ENCODE results near the gene DLEC1.

DLEC1 gene

DNA sequence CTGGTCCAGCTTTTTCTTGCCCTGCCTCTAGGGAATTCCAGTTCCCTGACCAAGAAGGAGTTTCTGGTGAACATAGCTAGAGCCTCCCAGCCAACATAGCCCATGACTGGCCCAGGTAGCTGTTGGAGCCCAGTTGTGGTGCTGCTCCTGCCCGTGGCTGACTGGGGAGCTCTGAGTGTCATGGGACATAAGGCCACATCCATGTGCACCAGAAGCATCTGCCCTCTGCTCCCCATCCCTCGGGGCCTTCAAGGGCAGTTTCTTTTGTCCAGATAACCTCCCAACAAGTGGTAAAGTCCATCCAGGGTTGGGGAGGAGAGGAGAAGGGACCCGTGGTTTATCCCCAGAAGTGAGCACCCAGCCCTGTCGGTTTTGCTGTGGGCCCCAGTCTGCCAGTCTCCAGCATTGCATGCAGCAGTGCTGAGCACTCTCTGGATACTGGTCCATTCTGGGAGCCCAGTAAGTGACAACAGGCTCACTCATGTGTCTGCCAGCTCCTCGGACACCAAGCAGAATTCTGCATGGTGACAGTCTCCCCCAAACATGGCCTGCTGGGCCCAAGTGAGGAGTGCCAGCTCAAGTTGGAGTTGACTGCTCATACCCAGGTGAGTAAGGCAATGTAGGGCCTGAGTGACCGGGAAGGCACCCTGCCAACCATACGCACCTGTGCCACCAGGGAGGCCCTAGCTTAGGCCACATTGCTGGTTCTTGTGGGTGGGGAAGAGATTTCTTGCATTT is 69.1 kb downstream of the DLEC1 start:
- H3K4me1 ChIP-seq (ENCODE audit: control insufficient read depth in 2 of 2, insufficient read depth in 2 of 2, low read length in 2 of 2), result no peaks in the 10 kb centered on the region
- H3K27me3 ChIP-seq (ENCODE audit: control insufficient read depth in 2 of 2, insufficient read depth in 2 of 2, low read length in 2 of 2), result no peaks in the 10 kb centered on the region
- H3K9me3 ChIP-seq (ENCODE audit: control insufficient read depth in 2 of 2, low read length in 2 of 2), result no peaks in the 10 kb centered on the region
- no peak overlapping the region for H3K27ac ChIP-seq (ENCODE audit: low read depth in 2 of 2, low read length in 2 of 2)
- no peaks in the 10 kb centered on the region for H3K36me3 ChIP-seq (ENCODE audit: control insufficient read depth in 2 of 2, insufficient read depth in 2 of 2, low read length in 2 of 2)
- H3K9ac ChIP-seq (ENCODE audit: low read depth in 1 of 2, low read length in 2 of 2), result no peak overlapping the region
- H3K4me3 ChIP-seq (ENCODE audit: low read length in 2 of 2), result no peak overlapping the region

DNA sequence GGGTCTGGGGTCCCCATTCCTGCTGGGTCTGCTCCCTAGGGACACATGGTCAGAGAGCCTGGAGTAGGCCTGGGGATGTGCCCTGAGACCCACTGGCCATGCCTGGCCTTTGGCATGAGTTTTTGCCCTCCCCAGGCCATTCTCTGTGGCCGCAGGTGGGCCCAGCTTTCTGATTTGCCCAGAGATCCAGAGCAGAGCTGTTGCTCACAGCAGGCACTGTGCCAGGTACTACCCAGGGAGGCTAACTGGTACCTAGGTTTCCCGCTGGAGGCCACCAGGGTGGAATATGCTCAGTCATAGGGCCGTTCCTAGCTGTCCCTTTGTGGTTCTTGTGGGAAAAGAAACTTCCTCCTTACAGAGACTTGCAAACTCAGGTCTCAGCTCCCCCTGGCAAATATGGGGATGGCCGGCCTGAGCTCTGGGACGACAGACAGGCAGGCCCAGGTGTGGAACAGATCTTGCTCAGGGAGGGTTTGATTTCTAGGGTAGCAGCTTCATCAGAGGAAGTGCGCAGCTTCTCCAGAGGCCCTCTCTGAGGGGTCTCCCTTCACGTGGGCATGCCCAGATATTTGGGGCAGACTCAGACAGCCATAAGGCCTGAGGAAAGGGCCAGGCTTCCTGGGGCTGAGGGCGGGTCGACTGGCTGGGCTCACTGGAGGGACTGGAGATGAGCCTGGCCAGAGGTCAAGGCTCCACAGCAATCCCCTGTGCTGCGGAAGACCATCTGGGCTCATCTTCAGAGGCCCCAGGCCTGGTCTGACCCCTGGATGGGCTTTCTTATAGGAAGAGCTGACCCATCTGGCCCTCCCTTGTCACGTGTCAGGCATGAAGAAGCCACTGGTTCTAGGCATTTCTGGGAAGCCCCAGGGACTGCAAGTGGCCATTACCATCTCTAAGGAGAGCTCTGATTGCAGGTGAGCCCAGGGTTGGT is 69.9 kb downstream of the DLEC1 start:
- H3K4me3 ChIP-seq (ENCODE audit: low read length in 2 of 2), result no peak overlapping the region
- H3K9me3 ChIP-seq (ENCODE audit: control insufficient read depth in 2 of 2, low read length in 2 of 2), result no peaks in the 10 kb centered on the region
- no peak overlapping the region for H3K27ac ChIP-seq (ENCODE audit: low read depth in 2 of 2, low read length in 2 of 2)
- no peaks in the 10 kb centered on the region for H3K36me3 ChIP-seq (ENCODE audit: control insufficient read depth in 2 of 2, insufficient read depth in 2 of 2, low read length in 2 of 2)
- H3K4me1 ChIP-seq (ENCODE audit: control insufficient read depth in 2 of 2, insufficient read depth in 2 of 2, low read length in 2 of 2), result no peaks in the 10 kb centered on the region
- H3K27me3 ChIP-seq (ENCODE audit: control insufficient read depth in 2 of 2, insufficient read depth in 2 of 2, low read length in 2 of 2), result no peaks in the 10 kb centered on the region
- H3K9ac ChIP-seq (ENCODE audit: low read depth in 1 of 2, low read length in 2 of 2), result no peak overlapping the region

DNA sequence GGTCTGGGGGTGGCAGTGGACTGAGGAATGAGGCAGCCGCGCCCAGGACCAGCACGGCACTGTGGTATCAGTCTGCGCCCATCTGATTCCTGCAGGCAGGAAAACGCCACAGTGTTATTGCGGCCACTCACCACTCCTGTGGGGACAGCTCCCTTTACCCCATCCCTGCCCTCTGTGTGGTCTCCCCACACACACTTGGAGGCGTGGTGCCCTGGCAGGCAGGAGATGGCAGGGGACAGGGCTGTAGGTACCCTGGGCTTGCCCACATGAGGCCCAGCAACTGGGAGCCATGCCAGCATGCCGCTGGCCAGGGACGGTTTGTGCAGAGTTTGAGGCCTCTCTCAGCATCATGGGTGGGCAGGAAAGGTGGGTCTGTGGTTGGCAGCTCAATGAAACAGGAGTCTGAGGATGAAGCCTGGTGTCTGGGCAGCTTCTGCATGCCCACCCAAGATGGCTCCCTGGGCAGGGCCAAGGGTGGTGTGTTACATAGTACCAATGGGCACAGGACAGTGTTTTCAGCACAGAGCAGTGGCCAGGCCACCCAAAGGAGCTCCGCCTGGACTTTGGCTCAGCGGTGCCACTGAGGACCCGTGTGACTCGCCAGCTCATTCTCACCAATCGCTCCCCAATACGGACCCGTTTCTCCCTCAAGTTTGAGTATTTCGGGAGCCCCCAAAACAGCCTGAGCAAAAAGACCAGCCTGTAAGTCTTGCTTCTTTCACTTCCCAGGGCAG is 70.7 kb downstream of the DLEC1 start:
- H3K27me3 ChIP-seq (ENCODE audit: control insufficient read depth in 2 of 2, insufficient read depth in 2 of 2, low read length in 2 of 2), result no peaks in the 10 kb centered on the region
- no peak overlapping the region for H3K4me3 ChIP-seq (ENCODE audit: low read length in 2 of 2)
- no peak overlapping the region for H3K27ac ChIP-seq (ENCODE audit: low read depth in 2 of 2, low read length in 2 of 2)
- no peak overlapping the region for H3K9ac ChIP-seq (ENCODE audit: low read depth in 1 of 2, low read length in 2 of 2)
- no peaks in the 10 kb centered on the region for H3K36me3 ChIP-seq (ENCODE audit: control insufficient read depth in 2 of 2, insufficient read depth in 2 of 2, low read length in 2 of 2)
- H3K9me3 ChIP-seq (ENCODE audit: control insufficient read depth in 2 of 2, low read length in 2 of 2), result no peaks in the 10 kb centered on the region
- H3K4me1 ChIP-seq (ENCODE audit: control insufficient read depth in 2 of 2, insufficient read depth in 2 of 2, low read length in 2 of 2), result no peaks in the 10 kb centered on the region

DNA sequence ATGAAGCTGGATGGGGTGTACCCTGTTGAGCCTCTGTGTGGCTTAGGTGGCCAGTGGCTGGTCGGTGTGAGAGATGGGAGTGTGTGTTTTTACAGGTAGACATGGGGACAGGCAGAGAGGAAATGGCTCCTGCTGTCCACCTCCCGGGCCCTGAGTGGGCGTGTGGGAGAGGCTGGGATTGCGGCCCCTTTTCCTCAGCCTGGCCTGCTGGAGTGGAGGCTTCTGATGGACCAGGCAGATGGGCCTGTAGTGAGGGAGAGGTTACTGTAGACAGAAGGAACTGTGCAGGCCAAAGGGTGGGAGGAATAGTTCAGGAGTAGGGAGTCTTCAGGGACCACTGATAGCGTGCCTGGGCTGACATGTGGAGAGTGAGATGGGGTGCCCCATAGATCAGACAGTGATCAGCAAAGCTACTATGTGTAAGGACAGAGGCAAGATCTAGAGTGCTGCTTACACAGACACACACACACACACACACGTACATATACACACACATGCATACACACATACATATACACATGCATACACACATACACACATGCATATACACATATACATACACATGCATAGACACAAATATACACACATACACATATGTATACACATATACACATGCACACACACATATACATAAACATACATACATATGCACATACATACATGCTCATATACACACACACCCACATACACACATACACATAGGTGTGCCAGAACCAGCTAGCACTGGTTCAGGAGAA is 71.5 kb downstream of the DLEC1 start:
- H3K9ac ChIP-seq (ENCODE audit: low read depth in 1 of 2, low read length in 2 of 2), result no peak overlapping the region
- H3K36me3 ChIP-seq (ENCODE audit: control insufficient read depth in 2 of 2, insufficient read depth in 2 of 2, low read length in 2 of 2), result no peaks in the 10 kb centered on the region
- H3K4me3 ChIP-seq (ENCODE audit: low read length in 2 of 2), result no peak overlapping the region
- H3K9me3 ChIP-seq (ENCODE audit: control insufficient read depth in 2 of 2, low read length in 2 of 2), result no peaks in the 10 kb centered on the region
- H3K27ac ChIP-seq (ENCODE audit: low read depth in 2 of 2, low read length in 2 of 2), result no peak overlapping the region
- H3K4me1 ChIP-seq (ENCODE audit: control insufficient read depth in 2 of 2, insufficient read depth in 2 of 2, low read length in 2 of 2), result no peaks in the 10 kb centered on the region
- H3K27me3 ChIP-seq (ENCODE audit: control insufficient read depth in 2 of 2, insufficient read depth in 2 of 2, low read length in 2 of 2), result no peaks in the 10 kb centered on the region

DNA sequence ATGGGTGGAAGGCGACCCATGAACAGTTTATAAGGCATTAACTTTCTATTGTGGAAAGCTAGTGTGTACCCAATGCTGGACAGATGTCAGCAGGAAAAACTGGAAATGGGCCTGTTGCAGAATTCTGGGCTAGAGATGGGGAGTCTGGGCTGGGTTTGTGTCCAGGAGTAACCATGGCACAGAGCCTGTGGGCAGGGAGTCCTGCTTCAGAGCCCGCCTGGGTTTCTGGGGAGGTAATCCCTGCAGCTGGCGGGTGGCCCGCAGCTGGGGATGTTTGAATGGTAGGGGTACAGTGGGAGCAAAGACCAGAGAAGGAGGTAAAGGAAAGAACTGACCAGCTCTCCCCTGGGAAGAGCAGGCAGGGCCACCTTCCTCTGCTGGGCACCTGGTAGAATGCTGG is 72.2 kb downstream of the DLEC1 start:
- Histone ChIP-seq H3K27ac (ENCODE audit: low read depth in 2 of 2, low read length in 2 of 2) (no peak overlapping the region), H3K4me1 (ENCODE audit: control insufficient read depth in 2 of 2, insufficient read depth in 2 of 2, low read length in 2 of 2) (no peaks in the 10 kb centered on the region)

DNA sequence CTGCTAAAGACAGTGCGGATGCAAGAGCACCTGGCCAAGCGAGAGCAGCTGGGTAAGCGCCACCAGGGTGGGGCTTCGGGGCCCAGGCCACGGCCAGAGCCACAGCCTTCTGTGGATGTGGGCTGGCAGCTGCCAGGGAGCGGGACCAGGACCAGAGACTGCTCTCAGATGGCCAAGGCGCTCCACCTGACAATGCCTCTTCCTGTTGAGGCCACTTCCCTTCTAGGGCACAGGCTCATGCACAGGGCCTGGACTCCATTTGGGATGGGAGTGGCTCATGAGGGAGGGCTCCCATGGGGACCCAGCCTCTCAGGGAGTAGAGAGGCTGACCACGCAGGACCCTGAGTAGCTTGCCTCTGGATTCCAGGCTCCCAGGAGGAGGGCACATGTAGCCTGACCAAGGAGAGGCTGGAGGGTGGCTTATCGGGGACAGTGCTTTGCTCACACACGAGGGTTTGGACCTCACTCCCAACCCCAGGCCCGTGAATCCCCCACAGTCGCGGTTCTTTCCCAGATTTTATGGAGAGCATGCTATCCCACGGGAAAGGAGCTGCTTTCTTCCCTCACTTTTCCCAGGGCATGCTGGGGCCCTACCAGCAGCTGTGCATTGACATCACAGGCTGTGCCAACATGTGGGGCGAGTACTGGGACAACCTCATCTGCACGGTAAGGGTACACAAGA is 72.8 kb downstream of the DLEC1 start:
- peaks cover 0 to 5% of the 10 kb centered on the region in 2 donors for H3K4me1 ChIP-seq (ENCODE audit: control insufficient read depth in 2 of 2, insufficient read depth in 2 of 2, low read length in 2 of 2)
- H3K4me3 ChIP-seq (ENCODE audit: low read length in 2 of 2), result no peak overlapping the region
- no peaks in the 10 kb centered on the region for H3K9me3 ChIP-seq (ENCODE audit: control insufficient read depth in 2 of 2, low read length in 2 of 2)
- H3K27me3 ChIP-seq (ENCODE audit: control insufficient read depth in 2 of 2, insufficient read depth in 2 of 2, low read length in 2 of 2), result no peaks in the 10 kb centered on the region
- H3K27ac ChIP-seq (ENCODE audit: low read depth in 2 of 2, low read length in 2 of 2), result no peak overlapping the region
- no peak overlapping the region for H3K9ac ChIP-seq (ENCODE audit: low read depth in 1 of 2, low read length in 2 of 2)
- no peaks in the 10 kb centered on the region for H3K36me3 ChIP-seq (ENCODE audit: control insufficient read depth in 2 of 2, insufficient read depth in 2 of 2, low read length in 2 of 2)

More for the DNA sequence above, 72.2 kb downstream of the DLEC1 start:
- H3K4me3 ChIP-seq (ENCODE audit: low read length in 2 of 2), result no peak overlapping the region
- H3K9ac ChIP-seq (ENCODE audit: low read depth in 1 of 2, low read length in 2 of 2), result no peak overlapping the region
- no peaks in the 10 kb centered on the region for H3K9me3 ChIP-seq (ENCODE audit: control insufficient read depth in 2 of 2, low read length in 2 of 2)
- no peaks in the 10 kb centered on the region for H3K36me3 ChIP-seq (ENCODE audit: control insufficient read depth in 2 of 2, insufficient read depth in 2 of 2, low read length in 2 of 2)
- H3K27me3 ChIP-seq (ENCODE audit: control insufficient read depth in 2 of 2, insufficient read depth in 2 of 2, low read length in 2 of 2), result no peaks in the 10 kb centered on the region

DNA sequence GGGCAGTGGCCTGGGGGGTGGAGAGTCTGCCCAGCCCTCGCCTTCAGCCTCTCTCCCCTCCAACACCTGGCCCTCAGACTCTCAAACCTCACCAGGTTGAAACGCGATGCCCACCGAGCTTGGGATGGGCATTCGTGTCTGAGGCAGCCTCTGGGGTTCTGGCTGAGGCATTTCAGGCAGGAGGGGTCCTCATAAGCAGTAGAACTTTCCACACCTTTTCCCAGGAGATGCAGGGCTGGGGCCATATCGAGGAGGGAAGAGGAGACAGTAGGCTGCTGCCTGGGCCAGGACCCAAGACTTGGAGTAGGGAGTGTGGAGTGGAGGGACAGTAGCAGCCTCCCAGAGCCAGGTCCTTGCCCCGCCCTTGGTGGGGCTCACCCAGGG is 73.4 kb downstream of the DLEC1 start:
- H3K9ac ChIP-seq (ENCODE audit: low read depth in 1 of 2, low read length in 2 of 2), result no peak overlapping the region
- peaks cover 0 to 7% of the 10 kb centered on the region in 2 donors for H3K4me1 ChIP-seq (ENCODE audit: control insufficient read depth in 2 of 2, insufficient read depth in 2 of 2, low read length in 2 of 2)
- no peak overlapping the region for H3K27ac ChIP-seq (ENCODE audit: low read depth in 2 of 2, low read length in 2 of 2)
- H3K9me3 ChIP-seq (ENCODE audit: control insufficient read depth in 2 of 2, low read length in 2 of 2), result no peaks in the 10 kb centered on the region
- H3K27me3 ChIP-seq (ENCODE audit: control insufficient read depth in 2 of 2, insufficient read depth in 2 of 2, low read length in 2 of 2), result no peaks in the 10 kb centered on the region
- no peaks in the 10 kb centered on the region for H3K36me3 ChIP-seq (ENCODE audit: control insufficient read depth in 2 of 2, insufficient read depth in 2 of 2, low read length in 2 of 2)
- H3K4me3 ChIP-seq (ENCODE audit: low read length in 2 of 2), result no peak overlapping the region

DNA sequence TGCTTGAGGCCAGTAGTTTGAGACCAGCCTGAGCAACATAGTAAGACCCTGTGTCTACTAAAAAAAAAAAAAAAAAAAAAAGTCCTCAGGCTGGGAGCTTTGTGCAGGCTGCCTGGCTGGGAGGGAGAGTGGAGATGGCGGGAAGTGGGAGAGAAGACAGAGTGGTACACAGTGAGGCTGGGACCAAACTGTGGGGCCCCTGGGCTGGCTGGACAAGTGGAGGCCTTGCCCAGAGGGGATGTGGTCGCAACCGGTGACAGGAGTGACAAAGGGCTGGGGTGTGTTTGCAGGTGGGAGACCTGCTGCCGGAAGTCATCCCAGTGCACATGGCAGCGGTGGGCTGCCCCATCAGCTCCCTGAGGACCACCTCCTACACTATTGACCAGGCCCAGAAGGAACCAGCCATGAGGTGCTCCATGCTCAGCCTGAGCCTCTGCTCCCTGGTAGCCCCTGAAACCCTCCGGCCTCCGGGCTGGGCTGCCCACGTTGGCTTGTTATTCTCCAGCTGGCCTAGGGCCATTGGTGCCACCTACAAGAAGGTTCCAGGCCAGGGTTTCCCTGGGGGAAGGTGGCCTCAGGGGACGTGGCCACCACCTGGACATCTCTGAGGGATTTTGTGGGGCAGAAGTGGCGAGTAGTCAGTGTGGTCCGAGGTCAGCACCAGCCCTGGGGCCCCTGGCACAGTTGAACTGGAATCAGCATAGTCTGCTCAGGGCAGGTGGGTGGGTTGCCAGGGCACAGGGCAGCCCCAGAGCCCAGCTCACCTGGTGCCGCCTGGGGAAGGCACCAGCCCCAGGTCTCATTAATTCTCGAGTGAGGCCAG is 75.3 kb downstream of the DLEC1 start:
- Histone ChIP-seq H3K4me3 (ENCODE audit: low read length in 2 of 2) (no peak overlapping the region), H3K36me3 (ENCODE audit: control insufficient read depth in 2 of 2, insufficient read depth in 2 of 2, low read length in 2 of 2) (no peaks in the 10 kb centered on the region), H3K4me1 (ENCODE audit: control insufficient read depth in 2 of 2, insufficient read depth in 2 of 2, low read length in 2 of 2) (peaks cover 0 to 7% of the 10 kb centered on the region in 2 donors), H3K9me3 (ENCODE audit: control insufficient read depth in 2 of 2, low read length in 2 of 2) (no peaks in the 10 kb centered on the region), H3K27me3 (ENCODE audit: control insufficient read depth in 2 of 2, insufficient read depth in 2 of 2, low read length in 2 of 2) (no peaks in the 10 kb centered on the region), H3K9ac (ENCODE audit: low read depth in 1 of 2, low read length in 2 of 2) (no peak overlapping the region), H3K27ac (ENCODE audit: low read depth in 2 of 2, low read length in 2 of 2) (no peak overlapping the region)
